Astrocyte (in vitro differentiated cells and primary cell): ENCODE measurements around the gene ARF1. TPM values are rescaled to one million over a fixed set of nuclear protein-coding genes. Genes with fewer than 3 reads are reported as not detected.

ENCODE experiments used
- DNase-seq: peaks from one replicate; pipeline ENCODE4 v3.0.0-alpha.2; 2010; ENCODE audit warnings: low read depth
- FAIRE-seq: peaks from 2 replicates; lab custom pipeline; 2011; peaks lifted over from hg19 to GRCh38; lab: Jason Lieb, UNC
- H2AFZ ChIP-seq: 2 replicates; pipeline ENCODE4 v1.6.0; 2012; ENCODE audit warnings: low read depth, low read length, inconsistent platforms
- H3K27ac ChIP-seq: 2 replicates; pipeline ENCODE4 v1.5.1; 2011; ENCODE audit warnings: low read depth, low read length, inconsistent platforms
- H3K27me3 ChIP-seq: 2 replicates; pipeline ENCODE4 v1.6.0; 2011; ENCODE audit warnings: low read length, inconsistent platforms; ENCODE audit not compliant: insufficient read depth
- H3K36me3 ChIP-seq: 2 replicates; pipeline ENCODE4 v1.5.1; 2011; ENCODE audit warnings: low read length, inconsistent platforms; ENCODE audit not compliant: insufficient read depth
- H3K4me1 ChIP-seq: 2 replicates; pipeline ENCODE4 v1.5.1; 2011; ENCODE audit warnings: low read length, inconsistent platforms; ENCODE audit not compliant: insufficient read depth
- H3K4me2 ChIP-seq: 2 replicates; pipeline ENCODE4 v1.6.0; 2012; ENCODE audit warnings: low read length, inconsistent platforms
- H3K4me3 ChIP-seq: 2 replicates; pipeline ENCODE4 v1.5.1; 2011; ENCODE audit warnings: low read depth, mild to moderate bottlenecking, low read length, inconsistent platforms; ENCODE audit not compliant: insufficient read depth
- H3K79me2 ChIP-seq: 2 replicates; pipeline ENCODE4 v1.6.0; 2012; ENCODE audit warnings: mild to moderate bottlenecking, low read length, inconsistent platforms; ENCODE audit not compliant: insufficient read depth
- H3K9ac ChIP-seq: 2 replicates; pipeline ENCODE4 v1.6.0; 2012; ENCODE audit warnings: mild to moderate bottlenecking, low read length, inconsistent platforms
- H3K9me3 ChIP-seq: 2 replicates; pipeline ENCODE4 v1.5.1; 2012; ENCODE audit warnings: low read depth, mild to moderate bottlenecking, low read length, inconsistent platforms; ENCODE audit not compliant: insufficient read depth
- H4K20me1 ChIP-seq: 2 replicates; pipeline ENCODE4 v1.6.0; 2012; ENCODE audit warnings: low read length, inconsistent platforms; ENCODE audit not compliant: insufficient read depth
- H3K27ac Mint-ChIP-seq: one replicate; pipeline ENCODE4 v1.8.0; 2021; ENCODE audit warnings: mild to moderate bottlenecking, mixed read lengths; ENCODE audit not compliant: unreplicated experiment
- H3K27me3 Mint-ChIP-seq: one replicate; pipeline ENCODE4 v1.8.0; 2021; ENCODE audit warnings: low read depth, mixed read lengths; ENCODE audit not compliant: unreplicated experiment
- H3K36me3 Mint-ChIP-seq: one replicate; pipeline ENCODE4 v1.8.0; 2021; ENCODE audit warnings: low read depth, mixed read lengths; ENCODE audit not compliant: unreplicated experiment
- H3K4me1 Mint-ChIP-seq: one replicate; pipeline ENCODE4 v1.8.0; 2021; ENCODE audit warnings: low read depth, mixed read lengths; ENCODE audit not compliant: unreplicated experiment
- H3K4me3 Mint-ChIP-seq: one replicate; pipeline ENCODE4 v1.8.0; 2021; ENCODE audit warnings: mild to moderate bottlenecking, moderate library complexity, mixed read lengths; ENCODE audit not compliant: unreplicated experiment
- H3K9me3 Mint-ChIP-seq: one replicate; pipeline ENCODE4 v1.8.0; 2021; ENCODE audit warnings: mild to moderate bottlenecking, mixed read lengths; ENCODE audit not compliant: unreplicated experiment
- CTCF ChIP-seq: IDR thresholded peaks from 2 replicates; pipeline ENCODE4 v1.5.1; 2011; ENCODE audit warnings: low read depth, mild to moderate bottlenecking, inconsistent platforms, low read length, moderate library complexity; ENCODE audit not compliant: insufficient read depth
- EZH2 ChIP-seq: IDR thresholded peaks from 2 replicates; pipeline ENCODE4 v1.6.1; 2012; ENCODE audit warnings: mild to moderate bottlenecking, low read length, inconsistent platforms; ENCODE audit not compliant: insufficient read depth
- total RNA-seq: library from RNA; stranded (reverse); gene quantifications from 2 replicates; pipeline ENCODE4 v1.2.1, GENCODE V29; 2021

The ARF1 gene
- total RNA-seq, 1 donor from 2014 or later = 431 TPM

- Mint-ChIP-seq H3K4me3 (no peak overlapping the region), H3K27me3 (peaks cover 39% of the 10 kb centered on the region), H3K27ac (no peak overlapping the region), H3K9me3 (no peaks in the 10 kb centered on the region), H3K4me1 (no peaks in the 10 kb centered on the region), H3K36me3 (no peaks in the 10 kb centered on the region)
- Histone ChIP-seq H3K79me2 (no peaks in the 10 kb centered on the region), H3K4me3 (no peak overlapping the region), H3K4me2 (no peak overlapping the region), H3K9ac (no peak overlapping the region), H3K36me3 (no peaks in the 10 kb centered on the region), H3K4me1 (no peaks in the 10 kb centered on the region), H3K9me3 (no peaks in the 10 kb centered on the region), H4K20me1 (peaks cover 7% of the 10 kb centered on the region), H2AFZ (no peak overlapping the region), H3K27me3 (peaks cover 5% of the 10 kb centered on the region), H3K27ac (no peak overlapping the region)
- FAIRE-seq = no peak
- DNase-seq = no peak
- TF ChIP-seq EZH2 = no peak
- TF ChIP-seq CTCF = no peak
Observed at GRCh38 chr1:228070173-228070572, 12.3 kb upstream of the ARF1 start.

- no peaks in the 10 kb centered on the region for H3K9me3 Mint-ChIP-seq
- peaks cover 38% of the 10 kb centered on the region for H3K27me3 Mint-ChIP-seq
- peaks cover 12% of the 10 kb centered on the region for H4K20me1 ChIP-seq
- H3K27ac Mint-ChIP-seq = no peak overlapping the region
- H3K36me3 Mint-ChIP-seq = no peaks in the 10 kb centered on the region
- no peak overlapping the region for H3K4me2 ChIP-seq
- H3K4me3 ChIP-seq = no peak overlapping the region
- no peaks in the 10 kb centered on the region for H3K4me1 Mint-ChIP-seq
- no peaks in the 10 kb centered on the region for H3K36me3 ChIP-seq
- H3K27me3 ChIP-seq = peaks cover 5% of the 10 kb centered on the region
- no peaks in the 10 kb centered on the region for H3K9me3 ChIP-seq
- no peaks in the 10 kb centered on the region for H3K4me1 ChIP-seq
- no peak for FAIRE-seq
- no peak overlapping the region for H3K4me3 Mint-ChIP-seq
- no peak overlapping the region for H3K9ac ChIP-seq
- no peak overlapping the region for H3K27ac ChIP-seq
- DNase-seq = no peak
- no peak overlapping the region for H2AFZ ChIP-seq
- TF ChIP-seq EZH2 (no peak), CTCF (no peak)
- no peaks in the 10 kb centered on the region for H3K79me2 ChIP-seq
Observed at GRCh38 chr1:228070851-228071250, 11.7 kb upstream of the ARF1 start.

DNA sequence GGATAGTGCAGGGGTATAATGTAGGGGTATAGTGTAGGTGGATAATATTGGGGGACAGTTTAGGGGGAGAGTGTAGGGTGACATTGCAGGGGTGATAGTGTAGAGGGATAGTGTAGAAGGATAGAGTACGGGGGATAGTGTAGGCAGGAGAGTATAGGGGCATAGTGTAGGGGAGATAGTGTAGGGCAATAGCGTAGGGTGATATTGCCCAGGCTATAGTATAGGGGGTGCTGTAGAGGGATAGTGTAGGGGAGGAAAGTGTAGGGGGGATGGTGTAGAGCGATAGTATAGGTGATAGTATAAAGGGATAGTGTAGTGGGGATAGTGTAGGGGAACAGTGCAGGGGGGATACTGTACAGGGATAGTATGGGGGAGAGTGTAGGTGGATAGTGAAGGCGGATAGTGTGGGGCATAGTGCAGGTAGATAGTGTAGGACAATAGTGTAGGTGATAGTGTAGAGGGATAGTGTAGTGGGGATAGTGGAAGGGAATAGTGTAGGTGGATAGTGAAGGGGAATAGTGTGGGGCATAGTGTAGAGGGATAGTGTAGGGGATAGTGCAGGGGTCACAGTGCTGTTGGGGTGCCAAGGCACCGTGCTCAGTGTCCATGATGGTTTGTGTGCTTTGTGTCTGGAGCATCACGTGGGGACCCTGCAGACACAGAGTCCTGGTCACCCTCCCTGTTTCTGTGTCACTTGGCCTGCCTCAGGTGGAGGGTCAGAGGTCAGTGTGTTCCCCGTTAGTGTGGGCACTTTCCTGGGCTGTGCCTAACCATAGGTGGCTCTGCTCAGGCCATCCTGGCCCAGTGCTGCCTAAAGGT, 10.5 kb upstream of the ARF1 start:
- H3K4me1 Mint-ChIP-seq = no peaks in the 10 kb centered on the region
- no peaks in the 10 kb centered on the region for H3K79me2 ChIP-seq
- no peak overlapping the region for H2AFZ ChIP-seq
- H3K9me3 ChIP-seq = no peaks in the 10 kb centered on the region
- H4K20me1 ChIP-seq = peaks cover 17% of the 10 kb centered on the region
- H3K4me3 Mint-ChIP-seq = no peak overlapping the region
- H3K9me3 Mint-ChIP-seq = peaks cover 4% of the 10 kb centered on the region
- no peak overlapping the region for H3K4me2 ChIP-seq
- no peak for DNase-seq
- H3K9ac ChIP-seq = no peak overlapping the region
- H3K27me3 ChIP-seq = peaks cover 1% of the 10 kb centered on the region
- no peaks in the 10 kb centered on the region for H3K36me3 ChIP-seq
- TF ChIP-seq EZH2 (no peak), CTCF (no peak)
- no peak for FAIRE-seq
- H3K4me1 ChIP-seq = no peaks in the 10 kb centered on the region
- no peak overlapping the region for H3K4me3 ChIP-seq
- H3K27me3 Mint-ChIP-seq = peaks cover 37% of the 10 kb centered on the region
- H3K27ac ChIP-seq = no peak overlapping the region
- H3K36me3 Mint-ChIP-seq = no peaks in the 10 kb centered on the region
- no peak overlapping the region for H3K27ac Mint-ChIP-seq
